ENCODE measurements around the gene CANT1. TPM values are rescaled to one million over a fixed set of nuclear protein-coding genes. Genes with fewer than 3 reads are reported as not detected.

Gene CANT1
- total RNA-seq, 2 experiments from 2014 or later, result 28.3 to 30.0 TPM

DNA sequence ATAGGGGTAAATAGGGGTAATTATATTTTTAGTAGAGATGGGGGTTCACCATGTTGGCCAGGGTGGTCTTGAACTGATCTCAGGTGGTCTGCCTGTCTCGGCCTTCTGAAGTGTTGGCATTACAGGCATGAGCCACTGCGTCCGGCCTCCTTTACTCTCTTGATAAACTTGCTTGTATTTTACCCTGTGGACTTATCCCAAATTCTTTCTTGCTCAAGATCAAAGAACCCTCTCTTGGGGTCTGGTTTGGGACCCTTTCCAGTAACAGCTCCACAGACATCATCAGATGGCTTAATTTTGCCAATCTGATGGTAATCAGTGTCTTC is 8.8 kb upstream of the CANT1 start:
- intact Hi-C loops (cut with DNase I, micrococcal nuclease), result no loop called here
- Mint-ChIP-seq H3K36me3 (ENCODE audit: low read depth) (no peaks in the 10 kb centered on the region), H3K9me3 (no peaks in the 10 kb centered on the region), H3K4me1 (ENCODE audit: low read depth) (no peaks in the 10 kb centered on the region), H3K27ac (no peak overlapping the region), H3K4me3 (no peak overlapping the region), H3K27me3 (peaks cover 30% of the 10 kb centered on the region)
- Histone ChIP-seq H3K4me3 (ENCODE audit: low read length) (no peak overlapping the region), H3K4me1 (ENCODE audit: insufficient read depth, low read length) (no peaks in the 10 kb centered on the region), H3K36me3 (ENCODE audit: insufficient read depth, low read length) (no peaks in the 10 kb centered on the region), H3K9me3 (ENCODE audit: control insufficient read depth in 1 of 2, insufficient read depth in 1 of 2, low read length in 2 of 2) (peaks cover 0 to 5% of the 10 kb centered on the region in 2 experiments), H3K27ac (ENCODE audit: low read depth in 1 of 2, low read length in 2 of 2) (no peak overlapping the region), H3K27me3 (ENCODE audit: control insufficient read depth in 1 of 2, insufficient read depth in 2 of 2, low read length in 2 of 2) (peaks cover 0 to 9% of the 10 kb centered on the region in 2 experiments)
- DNase-seq, result no peak
- ATAC-seq (ENCODE audit: poor library complexity), result no peak
- no peak for TF ChIP-seq CTCF (IDR thresholded peaks at IDR 0.05)
- ChIA-PET CTCF (no interaction called here), POLR2A (no interaction called here)

DNA sequence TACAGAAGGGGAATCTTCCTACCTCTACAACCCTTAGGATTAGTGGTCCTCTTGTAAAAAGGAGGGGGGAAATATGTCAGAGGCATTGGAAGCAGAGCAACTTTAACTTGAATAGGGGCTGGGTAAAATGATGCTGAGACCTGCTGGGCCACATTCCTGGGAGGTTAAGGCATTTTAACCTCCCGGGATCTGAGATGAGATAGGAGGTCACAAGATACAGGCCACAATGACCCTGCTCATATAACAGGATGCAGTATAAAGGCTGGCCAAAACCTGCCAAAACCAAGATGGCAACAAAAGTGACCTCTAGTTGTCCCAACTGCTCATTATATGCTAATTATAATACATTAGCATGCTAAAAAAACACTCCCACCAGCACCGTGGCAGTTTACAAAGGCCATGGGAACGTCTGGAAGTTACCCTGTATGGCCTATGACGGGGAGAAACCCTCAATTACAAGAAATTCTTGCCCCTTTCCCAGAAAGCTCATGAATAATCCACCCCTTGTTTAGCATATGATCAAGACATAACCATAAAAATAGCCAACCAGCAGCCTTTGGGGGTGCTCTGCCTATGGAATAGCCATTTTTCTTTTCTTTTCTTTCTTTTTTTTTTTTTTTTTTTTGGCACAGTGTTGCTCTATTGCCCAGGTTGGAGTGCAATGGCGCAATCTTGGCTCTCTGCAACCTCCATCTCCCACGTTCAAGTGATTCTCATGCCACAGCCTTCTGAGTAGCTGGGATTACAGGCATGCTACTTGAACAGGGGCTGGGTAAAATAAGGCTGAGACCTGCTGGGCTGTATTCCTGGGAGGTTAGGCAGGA is 8.2 kb upstream of the CANT1 start:
- intact Hi-C loops (cut with DNase I, micrococcal nuclease), result no loop called here
- DNase-seq (no peak), ATAC-seq (ENCODE audit: poor library complexity) (no peak)
- peaks cover 0 to 5% of the 10 kb centered on the region in 2 experiments for H3K9me3 ChIP-seq (ENCODE audit: control insufficient read depth in 1 of 2, insufficient read depth in 1 of 2, low read length in 2 of 2)
- Mint-ChIP-seq H3K27ac (no peak overlapping the region), H3K9me3 (no peaks in the 10 kb centered on the region), H3K27me3 (peaks cover 24% of the 10 kb centered on the region), H3K4me1 (ENCODE audit: low read depth) (no peaks in the 10 kb centered on the region), H3K4me3 (no peak overlapping the region), H3K36me3 (ENCODE audit: low read depth) (no peaks in the 10 kb centered on the region)
- TF ChIP-seq CTCF (IDR thresholded peaks at IDR 0.05), result no peak
- H3K27me3 ChIP-seq (ENCODE audit: control insufficient read depth in 1 of 2, insufficient read depth in 2 of 2, low read length in 2 of 2), result peaks cover 2 to 9% of the 10 kb centered on the region in 2 experiments
- ChIA-PET CTCF (no interaction called here), POLR2A (interaction anchor here (1.2 kb wide), 1 partner anchor 12 kb away, joined by 3 read pairs; no protein-coding TSS in a partner anchor)
- H3K4me1 ChIP-seq (ENCODE audit: insufficient read depth, low read length), result no peaks in the 10 kb centered on the region
- no peak overlapping the region for H3K4me3 ChIP-seq (ENCODE audit: low read length)
- no peaks in the 10 kb centered on the region for H3K36me3 ChIP-seq (ENCODE audit: insufficient read depth, low read length)
- H3K27ac ChIP-seq (ENCODE audit: low read depth in 1 of 2, low read length in 2 of 2), result no peak overlapping the region

DNA sequence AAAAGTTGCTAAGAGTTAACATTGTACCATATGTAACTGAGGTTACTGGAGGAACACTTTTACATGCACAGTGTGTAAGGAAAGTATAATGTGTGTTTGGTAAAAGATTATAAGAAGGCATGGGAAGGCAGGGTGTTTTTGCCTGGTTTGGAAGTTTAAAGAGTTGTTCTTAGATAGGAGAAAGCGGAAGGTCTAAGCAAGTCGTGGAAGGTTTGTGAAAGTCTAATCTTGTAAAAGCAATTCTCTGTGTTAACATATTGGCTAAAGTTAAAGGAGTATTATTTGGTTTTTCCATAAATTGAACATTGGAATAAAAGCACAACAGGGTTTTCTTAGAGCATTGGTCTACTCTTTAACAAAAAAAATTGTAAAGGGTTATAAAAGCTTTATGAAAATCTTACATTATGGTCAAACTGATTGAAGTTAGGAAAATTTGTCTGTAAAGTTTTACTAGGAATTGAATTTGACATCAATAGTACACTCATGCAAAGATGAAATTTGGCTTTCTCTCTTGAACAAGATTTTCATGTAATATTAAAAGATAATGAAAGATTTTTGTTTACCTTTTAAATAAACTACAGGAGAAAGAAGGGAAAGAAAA is 4.7 kb upstream of the CANT1 start:
- H3K27me3 Mint-ChIP-seq, result peaks cover 7% of the 10 kb centered on the region
- no peak for DNase-seq
- H3K4me3 ChIP-seq (ENCODE audit: low read length), result no peak overlapping the region
- H3K27ac ChIP-seq (ENCODE audit: low read depth in 1 of 2, low read length in 2 of 2), result no peak overlapping the region
- H3K9me3 Mint-ChIP-seq, result no peaks in the 10 kb centered on the region
- no peaks in the 10 kb centered on the region for H3K36me3 ChIP-seq (ENCODE audit: insufficient read depth, low read length)
- ChIA-PET CTCF (no interaction called here), POLR2A (no interaction called here)
- H3K27ac Mint-ChIP-seq, result no peak overlapping the region
- H3K27me3 ChIP-seq (ENCODE audit: control insufficient read depth in 1 of 2, insufficient read depth in 2 of 2, low read length in 2 of 2), result peaks cover 2 to 6% of the 10 kb centered on the region in 2 experiments
- H3K4me1 Mint-ChIP-seq (ENCODE audit: low read depth), result peaks cover 6% of the 10 kb centered on the region
- H3K36me3 Mint-ChIP-seq (ENCODE audit: low read depth), result no peaks in the 10 kb centered on the region
- peaks cover 9% of the 10 kb centered on the region for H3K4me1 ChIP-seq (ENCODE audit: insufficient read depth, low read length)
- H3K9me3 ChIP-seq (ENCODE audit: control insufficient read depth in 1 of 2, insufficient read depth in 1 of 2, low read length in 2 of 2), result peaks cover 0 to 5% of the 10 kb centered on the region in 2 experiments
- intact Hi-C loops (cut with DNase I, micrococcal nuclease), result no loop called here
- H3K4me3 Mint-ChIP-seq, result no peak overlapping the region
- no peak for TF ChIP-seq CTCF (IDR thresholded peaks at IDR 0.05)
- no peak for ATAC-seq (ENCODE audit: poor library complexity)
